ENCODE measurements around the gene MESD.
"Not testable (repeated sequence)": the region's sequence is repeated elsewhere in the genome, so short reads cannot be mapped to it uniquely, and the experiment has no call there.

Gene MESD

GRCh38 chr15:80988148-80988796 is 1.3 kb downstream of the MESD start:
- no peak for DNase-seq

GRCh38 chr15:80986487-80986886 is 3.1 kb downstream of the MESD start:
- no peak for DNase-seq

- DNase-seq = no peak
Observed at GRCh38 chr15:80985981-80986380, 3.6 kb downstream of the MESD start.

GRCh38 chr15:80984856-80985255 is 4.8 kb downstream of the MESD start:
- no peak for DNase-seq

- DNase-seq = no peak
Observed at GRCh38 chr15:80982839-80983238, 6.8 kb downstream of the MESD start.

GRCh38 chr15:80982205-80982604 is 7.4 kb downstream of the MESD start:
- no peak for DNase-seq

- no peak for DNase-seq
Observed at GRCh38 chr15:80979538-80980200, 9.9 kb downstream of the MESD start.

- no peak for DNase-seq
Observed at GRCh38 chr15:80978685-80979329, 10.8 kb downstream of the MESD start.

GRCh38 chr15:80977627-80978036 is 12.0 kb downstream of the MESD start:
- no peak for DNase-seq

- no peak for DNase-seq
Observed at GRCh38 chr15:80976851-80977250, 12.8 kb downstream of the MESD start.

GRCh38 chr15:80974914-80975313 is 14.7 kb downstream of the MESD start:
- DNase-seq = no peak

- DNase-seq = no peak
Observed at GRCh38 chr15:80972276-80972675, 17.3 kb downstream of the MESD start.

- DNase-seq = no peak
Observed at GRCh38 chr15:80971143-80971542, 18.5 kb downstream of the MESD start.

- DNase-seq = no peak
Observed at GRCh38 chr15:80970658-80971057, 19.0 kb downstream of the MESD start.

GRCh38 chr15:80970018-80970657 is 19.5 kb downstream of the MESD start:
- peak; percentile 11 to 35 (median 22) for DNase-seq

GRCh38 chr15:80969316-80969715 is 20.3 kb downstream of the MESD start:
- no peak for DNase-seq

GRCh38 chr15:80967991-80968510 is 21.6 kb downstream of the MESD start:
- no peak for DNase-seq

- no peak for DNase-seq
Observed at GRCh38 chr15:80967451-80967850, 22.2 kb downstream of the MESD start.

GRCh38 chr15:80966431-80967197 is 23.0 kb downstream of the MESD start:
- DNase-seq = no peak

GRCh38 chr15:80965454-80965853 is 24.2 kb downstream of the MESD start:
- not testable (repeated sequence) for DNase-seq

GRCh38 chr15:80958818-80959495 is 30.7 kb downstream of the MESD start:
- no peak for DNase-seq

- DNase-seq = no peak
Observed at GRCh38 chr15:80957976-80958375, 31.6 kb downstream of the MESD start.

Data from activated naive CD4-positive, alpha-beta T cell (primary cell).